Measurements from ENCODE around the gene HNMT.
"Not testable (repeated sequence)": the region's sequence is repeated elsewhere in the genome, so short reads cannot be mapped to it uniquely, and the experiment has no call there.

Gene HNMT

DNA sequence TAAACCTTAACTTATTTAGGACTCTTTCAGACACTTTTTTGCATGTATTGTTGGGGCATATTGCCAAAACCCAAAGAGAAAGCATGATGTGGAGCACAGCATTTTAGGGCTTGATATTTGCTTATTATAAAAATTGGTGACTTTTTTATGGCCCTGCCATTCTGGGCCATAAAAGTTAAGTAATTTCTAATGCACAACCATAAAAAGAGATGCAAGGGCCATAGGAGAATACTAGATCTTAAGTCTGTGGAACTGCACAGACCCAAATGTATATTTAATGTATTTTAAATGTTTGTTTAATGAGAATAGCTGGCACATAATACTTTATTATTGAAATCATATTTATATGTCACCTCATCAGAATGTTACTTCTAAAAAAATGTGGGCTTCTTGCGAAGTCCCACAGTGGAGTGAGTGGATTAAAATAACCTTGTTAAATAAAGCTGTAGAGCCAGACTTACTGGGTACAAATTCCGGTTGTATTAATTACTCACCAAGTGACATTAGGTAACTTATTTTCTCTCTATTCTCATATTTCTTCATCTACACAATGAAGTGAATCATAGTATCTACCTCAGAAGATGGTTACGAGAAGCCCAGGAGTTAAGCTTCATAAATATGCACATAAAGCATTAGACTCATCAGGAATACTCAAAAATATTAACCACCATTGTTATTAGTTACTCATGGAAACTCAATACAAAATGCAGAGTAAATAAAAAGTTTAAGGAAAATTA lies 52.2 kb downstream of the HNMT start:
- DNase-seq, result no peak

GRCh38 chr2:138017824-138018223 lies 53.6 kb downstream of the HNMT start:
- no peak for DNase-seq

GRCh38 chr2:138018866-138019688 lies 54.8 kb downstream of the HNMT start:
- no peak for DNase-seq

GRCh38 chr2:138020432-138020831 lies 56.2 kb downstream of the HNMT start:
- DNase-seq, result no peak

- DNase-seq, result no peak
Observed at GRCh38 chr2:138021154-138021553, 56.9 kb downstream of the HNMT start.

DNA sequence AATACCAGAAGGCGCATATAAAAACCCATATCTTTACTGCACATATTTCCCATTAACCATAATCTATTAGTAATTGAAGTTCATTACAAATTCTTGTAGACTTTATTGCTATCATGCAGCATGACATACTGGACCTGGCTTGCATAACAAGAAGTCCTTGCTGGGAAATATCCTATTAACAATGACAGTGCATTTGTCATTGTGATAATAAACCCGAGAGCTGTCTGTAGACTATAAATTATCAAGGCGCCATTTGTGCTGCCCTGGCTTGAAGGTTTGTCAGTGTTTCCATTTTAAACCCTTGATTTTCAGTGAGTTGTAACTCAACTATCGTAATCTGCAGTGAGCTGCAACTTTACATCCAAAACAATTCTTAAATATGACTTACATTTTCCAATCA lies 59.0 kb downstream of the HNMT start:
- DNase-seq, result no peak

- no peak for DNase-seq
Observed at GRCh38 chr2:138023976-138024375, 59.7 kb downstream of the HNMT start.

DNA sequence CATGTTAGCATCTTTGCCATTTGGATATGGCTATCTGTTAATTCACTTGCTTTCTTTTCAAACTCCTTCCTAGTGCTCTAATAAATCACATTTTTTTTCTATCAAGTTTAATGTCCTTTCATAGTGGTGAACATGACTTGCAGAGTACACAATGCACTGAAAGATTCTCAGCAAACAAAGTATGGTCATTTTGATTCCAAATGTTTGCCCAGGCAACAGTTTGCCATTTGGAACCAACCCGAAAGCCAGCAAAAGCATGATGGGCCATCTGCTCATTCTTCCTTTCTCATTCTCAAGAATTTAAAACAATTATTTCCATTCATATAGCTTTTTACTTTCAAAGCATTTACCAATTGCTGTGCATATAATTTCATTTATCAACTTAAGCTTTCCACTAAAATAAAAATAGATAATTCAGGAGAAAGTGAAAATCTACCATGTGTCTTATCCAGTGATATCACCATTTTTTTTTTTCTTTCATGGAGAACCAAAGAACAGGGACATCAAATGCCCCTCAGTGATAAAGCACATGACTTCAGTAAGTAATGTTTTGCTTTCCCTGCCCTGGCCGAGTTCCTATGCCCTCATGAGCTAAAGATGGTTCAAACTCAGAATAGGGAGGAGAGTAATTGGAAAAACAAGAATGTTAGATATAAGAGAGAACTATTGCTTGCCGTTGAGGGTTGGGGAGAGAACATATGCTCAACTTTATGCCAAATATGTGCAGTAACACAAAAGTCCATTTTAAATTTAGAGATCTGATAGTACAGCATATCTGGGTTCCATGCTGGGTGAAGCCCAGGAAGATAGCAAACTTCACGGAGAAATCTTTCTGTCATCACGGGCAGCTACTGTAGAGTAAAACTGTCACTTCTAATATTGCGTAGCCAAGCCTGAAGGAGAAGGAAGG lies 62.1 kb downstream of the HNMT start:
- DNase-seq, result no peak

DNA sequence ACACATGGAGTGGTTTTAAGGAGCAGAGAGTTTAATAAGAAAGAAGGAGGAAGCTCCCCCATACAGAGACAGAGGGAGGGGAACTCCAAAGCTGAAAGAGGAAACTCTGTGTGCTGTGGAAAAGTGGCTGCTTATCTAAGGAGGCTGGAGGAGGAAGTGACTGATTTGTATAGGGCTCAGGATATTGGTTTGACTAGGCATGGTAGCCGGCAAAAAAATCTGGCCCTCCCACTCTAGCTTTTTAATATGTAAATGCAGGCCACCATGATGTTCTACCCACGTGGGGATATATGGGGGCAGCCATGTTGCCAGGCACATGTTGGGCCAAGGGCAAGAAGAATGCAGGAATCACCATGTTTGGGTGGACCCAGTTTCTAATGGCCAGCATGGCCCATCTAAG lies 64.3 kb downstream of the HNMT start:
- no peak for DNase-seq

- no peak for DNase-seq
Observed at GRCh38 chr2:138029276-138029675, 65.0 kb downstream of the HNMT start.

GRCh38 chr2:138030459-138030858 lies 66.2 kb downstream of the HNMT start:
- no peak for DNase-seq

- no peak for DNase-seq
Observed at GRCh38 chr2:138032334-138032733, 68.1 kb downstream of the HNMT start.

DNA sequence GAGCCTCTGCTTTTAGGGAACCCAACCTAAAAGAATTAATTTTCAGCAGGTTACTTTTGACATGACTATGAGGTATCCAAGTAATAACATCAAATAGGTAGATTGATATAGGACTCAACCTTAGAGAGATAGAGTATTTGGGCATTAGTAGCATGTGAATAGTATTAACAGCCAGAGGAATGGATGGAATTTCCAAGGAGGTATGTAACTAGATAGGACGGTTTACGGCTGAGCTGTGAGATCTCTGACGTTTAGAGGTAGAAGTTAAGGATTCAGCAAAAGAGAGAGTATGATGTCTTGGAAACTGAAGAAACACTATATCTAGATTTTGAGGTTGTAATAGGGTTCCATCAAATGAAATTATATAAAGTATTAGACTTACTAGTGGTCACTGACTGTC lies 70.3 kb downstream of the HNMT start:
- no peak for DNase-seq

- DNase-seq, result no peak
Observed at GRCh38 chr2:138035608-138036217, 71.4 kb downstream of the HNMT start.

GRCh38 chr2:138036522-138036921 lies 72.2 kb downstream of the HNMT start:
- DNase-seq, result no peak

GRCh38 chr2:138037090-138037489 lies 72.8 kb downstream of the HNMT start:
- no peak for DNase-seq

DNA sequence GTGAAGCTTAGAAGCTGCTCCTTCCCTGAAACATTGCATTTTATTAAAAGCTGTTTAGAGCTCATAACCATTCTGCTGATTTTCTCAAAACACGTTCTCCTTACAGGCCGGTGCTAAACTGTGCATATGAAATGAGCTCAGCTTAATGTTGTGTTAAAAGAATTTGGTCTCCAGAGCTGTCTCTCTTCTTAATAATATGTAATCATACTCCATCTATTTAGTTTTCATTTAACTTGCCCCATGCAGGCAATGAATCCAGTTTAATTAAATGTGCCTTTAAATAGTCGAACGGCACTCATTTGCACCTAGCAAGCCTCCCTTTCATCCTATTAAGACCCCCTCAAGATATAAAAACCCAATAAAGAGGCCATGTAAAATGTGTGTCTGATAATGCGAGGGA lies 76.3 kb downstream of the HNMT start:
- DNase-seq, result no peak

- DNase-seq, result no peak
Observed at GRCh38 chr2:138042311-138042710, 78.0 kb downstream of the HNMT start.

DNA sequence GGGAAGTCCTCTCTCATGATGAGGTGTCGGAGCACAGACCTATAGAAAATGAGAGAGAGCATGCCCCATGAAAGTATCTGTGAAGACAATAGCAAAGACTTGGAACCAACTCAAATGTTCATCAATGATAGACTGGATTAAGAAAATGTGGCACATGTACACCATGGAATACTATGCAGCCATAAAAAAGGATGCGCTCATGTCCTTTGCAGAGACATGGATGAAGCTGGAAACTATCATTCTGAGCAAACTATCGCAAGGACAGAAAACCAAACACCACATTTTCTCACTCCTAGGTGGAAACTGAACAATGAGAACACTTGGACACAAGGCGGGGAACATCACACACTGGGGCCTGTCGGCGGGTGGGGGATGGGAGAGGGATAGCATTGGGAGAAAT lies 79.3 kb downstream of the HNMT start:
- DNase-seq, result not testable (repeated sequence)

GRCh38 chr2:138058427-138058826 lies 94.2 kb downstream of the HNMT start:
- DNase-seq, result no peak

GRCh38 chr2:138059487-138060300 lies 95.4 kb downstream of the HNMT start:
- no peak for DNase-seq

DNA sequence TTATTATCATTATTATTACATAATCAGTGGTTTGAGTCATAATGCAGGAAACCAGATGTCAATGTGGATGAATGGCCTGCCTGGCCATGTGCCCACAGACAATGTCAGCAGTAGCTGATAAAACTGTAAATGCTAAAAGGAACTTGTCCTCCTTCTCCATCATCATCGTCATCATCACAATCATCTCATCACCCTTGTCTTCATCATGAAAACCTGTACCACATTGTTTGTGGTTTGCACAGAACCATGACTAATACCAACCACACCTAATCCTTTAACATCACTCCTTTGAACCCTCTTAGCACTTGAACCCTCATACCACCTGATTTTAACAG lies 96.0 kb downstream of the HNMT start:
- DNase-seq, result no peak
